Measurements from ENCODE around the gene UBL4B.

The UBL4B gene

DNA sequence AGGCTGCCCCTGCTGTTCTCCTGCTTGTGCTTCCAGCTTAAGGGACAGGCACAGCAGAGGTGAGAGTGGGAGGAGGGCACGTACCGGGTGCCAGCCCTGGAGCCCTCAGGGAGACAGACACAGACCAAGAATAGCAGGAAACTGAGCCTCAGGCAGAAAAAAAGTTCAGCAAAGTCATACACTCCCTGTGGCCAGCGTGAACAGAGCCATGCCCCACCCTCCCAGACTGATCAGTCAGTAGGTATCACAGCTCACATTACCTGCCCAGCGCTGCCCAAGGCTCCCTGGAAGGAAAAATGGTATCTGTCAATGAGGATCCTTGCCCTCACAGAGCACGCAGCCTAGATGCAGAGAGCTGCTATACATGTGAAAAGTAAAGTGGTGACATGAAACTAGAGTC lies 1.3 kb downstream of the UBL4B start:
- no peak for DNase-seq (ENCODE audit: low read depth in 2 of 2)

- DNase-seq (ENCODE audit: low read depth in 2 of 2), result no peak
These were observed 1.9 kb downstream of the UBL4B start for GRCh38 chr1:110114173-110114572.

DNA sequence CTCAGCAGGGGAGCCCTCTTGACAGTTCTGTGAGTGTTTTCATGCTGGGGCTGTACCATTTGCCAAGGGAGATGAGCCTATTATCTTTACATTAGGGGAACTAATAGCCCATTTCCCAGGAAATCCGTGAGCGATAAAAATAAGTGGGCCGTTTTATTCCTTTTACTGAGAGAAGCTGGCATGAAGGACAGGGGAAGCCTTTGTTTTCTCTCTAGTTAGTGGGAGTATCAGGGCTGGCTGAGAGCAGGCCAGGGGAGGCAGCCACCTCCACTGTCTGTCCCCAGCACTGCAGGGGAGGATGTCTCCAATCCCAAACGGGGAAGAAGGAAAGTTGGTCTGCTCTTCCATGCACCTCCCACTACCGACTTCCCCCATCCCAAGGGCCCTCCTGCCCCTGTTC lies 2.5 kb downstream of the UBL4B start:
- DNase-seq (ENCODE audit: low read depth in 2 of 2), result no peak

DNA sequence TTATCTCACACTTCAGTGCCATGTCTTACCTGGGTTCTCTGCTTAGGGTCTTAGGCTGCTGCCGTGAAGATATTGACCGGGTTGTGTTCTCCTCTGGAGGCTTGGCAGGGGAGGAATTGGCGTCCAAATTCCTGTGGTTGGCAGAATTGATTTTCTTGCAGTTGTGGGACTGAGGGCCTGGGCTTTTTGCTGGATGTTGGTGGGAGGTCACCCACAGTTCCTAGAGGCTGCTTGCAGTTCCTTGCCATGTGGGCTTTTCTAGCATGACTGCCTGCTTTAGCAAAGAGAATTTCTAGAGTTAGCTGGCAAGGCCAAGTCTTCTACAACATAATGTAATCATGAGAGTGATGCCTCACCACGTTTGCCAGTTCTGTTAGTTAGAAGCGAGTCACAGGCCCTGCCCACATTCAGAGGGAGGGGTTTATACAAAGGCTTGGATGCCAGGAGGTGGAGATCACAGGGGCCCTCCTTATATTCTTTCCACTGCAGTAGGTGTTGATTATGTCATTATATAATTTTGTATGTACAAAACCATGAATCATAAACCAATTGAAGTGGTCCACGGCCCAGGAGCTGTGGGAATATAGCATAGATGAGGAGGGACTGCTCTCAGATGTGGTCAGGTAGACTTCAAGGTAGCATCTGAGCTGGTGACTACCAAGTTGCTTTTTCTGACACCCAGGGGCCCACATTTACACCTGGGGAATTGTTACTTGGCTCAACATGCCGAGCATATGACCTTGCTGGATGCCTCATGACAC lies 6.6 kb downstream of the UBL4B start:
- DNase-seq (ENCODE audit: low read depth in 2 of 2), result no peak

GRCh38 chr1:110119843-110120242 lies 7.6 kb downstream of the UBL4B start:
- no peak for DNase-seq (ENCODE audit: low read depth in 2 of 2)

GRCh38 chr1:110120960-110121561 lies 8.8 kb downstream of the UBL4B start:
- no peak for DNase-seq (ENCODE audit: low read depth in 2 of 2)

- no peak for DNase-seq (ENCODE audit: low read depth in 2 of 2)
These were observed 11.0 kb downstream of the UBL4B start for GRCh38 chr1:110123224-110123623.

DNA sequence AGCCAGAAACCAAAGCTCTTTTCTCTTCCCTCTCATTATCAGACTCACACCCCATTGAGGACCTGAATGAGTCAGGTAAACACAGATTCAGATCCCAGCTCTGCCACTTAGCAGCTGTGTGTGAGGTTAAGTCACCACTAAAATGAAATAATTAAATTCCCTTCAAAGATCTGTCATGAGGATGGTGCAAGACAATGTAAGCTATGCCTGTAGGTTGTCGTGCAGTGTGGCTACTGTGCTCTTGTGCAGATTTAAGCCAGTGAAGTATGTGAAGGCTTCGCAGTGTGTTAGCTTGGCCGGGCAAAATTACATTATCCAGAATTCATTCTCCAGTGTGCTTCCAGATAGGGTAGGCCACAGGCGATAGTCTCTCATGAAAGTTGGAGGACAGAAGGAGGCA lies 13.6 kb downstream of the UBL4B start:
- no peak for DNase-seq (ENCODE audit: low read depth in 2 of 2)

GRCh38 chr1:110130113-110130591 lies 17.9 kb downstream of the UBL4B start:
- no peak for DNase-seq (ENCODE audit: low read depth in 2 of 2)

- no peak for DNase-seq (ENCODE audit: low read depth in 2 of 2)
These were observed 18.7 kb downstream of the UBL4B start for GRCh38 chr1:110130989-110131388.

DNA sequence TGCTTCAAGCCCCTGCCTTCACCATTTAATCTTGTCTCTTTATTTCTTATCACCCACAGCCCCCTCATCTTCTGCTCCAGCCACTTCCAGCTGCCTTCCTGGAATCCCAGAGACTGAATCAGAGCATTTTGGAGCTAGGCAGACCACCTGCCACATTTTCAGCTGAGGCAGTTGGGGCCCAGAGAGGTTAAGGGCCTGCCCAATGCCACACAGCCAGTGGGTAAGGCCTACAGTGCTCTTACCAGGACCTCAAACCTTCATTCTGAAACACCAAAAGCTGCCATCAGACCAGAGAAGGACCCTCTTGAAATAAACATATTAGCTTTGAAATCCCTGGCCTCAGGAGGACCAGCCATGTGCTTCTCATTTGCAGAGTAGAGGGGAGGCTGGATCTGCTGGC lies 20.4 kb downstream of the UBL4B start:
- no peak for DNase-seq (ENCODE audit: low read depth in 2 of 2)

GRCh38 chr1:110133436-110133835 lies 21.2 kb downstream of the UBL4B start:
- DNase-seq (ENCODE audit: low read depth in 2 of 2), result no peak

DNA sequence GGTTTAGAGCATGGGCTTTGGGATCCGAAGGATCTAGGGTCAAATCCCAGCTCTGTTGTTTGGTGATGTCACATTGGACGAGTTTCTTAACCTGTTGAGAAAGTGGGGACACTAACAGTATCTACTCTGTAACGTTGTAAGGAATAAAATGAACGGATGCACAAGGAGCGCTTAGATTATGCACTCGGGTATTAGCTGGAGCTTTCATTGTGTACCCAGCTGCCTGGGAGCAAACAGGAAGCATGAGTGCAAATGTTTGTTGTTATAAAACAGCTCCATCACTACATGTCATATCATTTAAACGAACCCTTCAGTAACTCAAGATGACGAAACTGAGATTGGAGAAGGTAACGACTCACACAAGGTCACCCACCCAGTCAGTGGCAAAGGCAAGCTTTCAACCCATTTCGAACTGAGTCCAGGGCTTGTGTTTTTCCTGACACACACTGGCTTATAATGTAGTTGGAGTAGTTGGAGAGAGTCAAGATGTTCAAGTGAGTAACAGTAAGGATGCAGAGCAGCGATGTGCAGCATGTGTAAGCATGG lies 21.9 kb downstream of the UBL4B start:
- DNase-seq (ENCODE audit: low read depth in 2 of 2), result no peak

- DNase-seq (ENCODE audit: low read depth in 2 of 2), result no peak
These were observed 23.0 kb downstream of the UBL4B start for GRCh38 chr1:110135246-110135645.

GRCh38 chr1:110135666-110136065 lies 23.4 kb downstream of the UBL4B start:
- DNase-seq (ENCODE audit: low read depth in 2 of 2), result no peak

GRCh38 chr1:110136911-110137310 lies 24.7 kb downstream of the UBL4B start:
- DNase-seq (ENCODE audit: low read depth in 2 of 2), result no peak

- no peak for DNase-seq (ENCODE audit: low read depth in 2 of 2)
These were observed 26.7 kb downstream of the UBL4B start for GRCh38 chr1:110138956-110139355.

DNA sequence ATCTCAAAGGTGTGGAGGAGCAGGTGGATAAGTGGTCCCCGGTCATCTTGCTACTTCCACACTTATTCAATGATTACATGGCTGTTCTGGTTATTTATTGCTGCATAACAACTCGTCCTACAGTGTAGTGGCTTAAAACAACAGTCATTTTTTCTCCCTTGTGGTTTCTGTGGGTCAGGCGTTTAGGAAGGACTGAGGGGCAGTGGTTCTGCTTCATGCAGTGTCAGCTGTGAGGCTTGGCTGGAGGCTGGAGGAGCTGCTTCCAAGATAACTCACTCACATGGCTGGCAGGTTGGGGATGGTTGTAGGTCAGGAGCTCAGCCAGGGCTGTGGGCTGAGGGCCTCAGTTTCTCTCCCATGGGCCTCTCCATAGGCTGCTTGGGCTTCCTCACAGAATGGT lies 32.1 kb downstream of the UBL4B start:
- DNase-seq (ENCODE audit: low read depth in 2 of 2), result no peak

DNA sequence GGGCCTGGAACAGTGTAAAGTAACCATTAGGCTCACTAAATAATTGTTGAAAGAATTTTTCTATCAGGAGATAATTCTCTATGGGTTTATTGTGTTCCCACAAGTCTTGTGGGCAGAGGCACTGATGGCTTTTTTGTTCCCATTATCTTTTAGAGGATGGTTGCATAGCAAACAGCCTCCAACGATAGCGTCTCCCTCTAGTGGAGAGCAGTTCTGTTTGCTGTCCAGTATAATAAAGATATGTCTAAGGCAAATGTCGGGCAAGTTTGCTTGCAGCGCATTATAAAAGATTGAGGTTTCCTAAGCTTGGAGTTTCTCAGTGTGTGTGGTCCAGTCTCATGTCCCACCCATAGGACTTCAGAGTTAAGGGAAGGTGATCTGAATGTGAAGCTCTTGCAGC lies 36.7 kb downstream of the UBL4B start:
- DNase-seq (ENCODE audit: low read depth in 2 of 2), result no peak

DNA sequence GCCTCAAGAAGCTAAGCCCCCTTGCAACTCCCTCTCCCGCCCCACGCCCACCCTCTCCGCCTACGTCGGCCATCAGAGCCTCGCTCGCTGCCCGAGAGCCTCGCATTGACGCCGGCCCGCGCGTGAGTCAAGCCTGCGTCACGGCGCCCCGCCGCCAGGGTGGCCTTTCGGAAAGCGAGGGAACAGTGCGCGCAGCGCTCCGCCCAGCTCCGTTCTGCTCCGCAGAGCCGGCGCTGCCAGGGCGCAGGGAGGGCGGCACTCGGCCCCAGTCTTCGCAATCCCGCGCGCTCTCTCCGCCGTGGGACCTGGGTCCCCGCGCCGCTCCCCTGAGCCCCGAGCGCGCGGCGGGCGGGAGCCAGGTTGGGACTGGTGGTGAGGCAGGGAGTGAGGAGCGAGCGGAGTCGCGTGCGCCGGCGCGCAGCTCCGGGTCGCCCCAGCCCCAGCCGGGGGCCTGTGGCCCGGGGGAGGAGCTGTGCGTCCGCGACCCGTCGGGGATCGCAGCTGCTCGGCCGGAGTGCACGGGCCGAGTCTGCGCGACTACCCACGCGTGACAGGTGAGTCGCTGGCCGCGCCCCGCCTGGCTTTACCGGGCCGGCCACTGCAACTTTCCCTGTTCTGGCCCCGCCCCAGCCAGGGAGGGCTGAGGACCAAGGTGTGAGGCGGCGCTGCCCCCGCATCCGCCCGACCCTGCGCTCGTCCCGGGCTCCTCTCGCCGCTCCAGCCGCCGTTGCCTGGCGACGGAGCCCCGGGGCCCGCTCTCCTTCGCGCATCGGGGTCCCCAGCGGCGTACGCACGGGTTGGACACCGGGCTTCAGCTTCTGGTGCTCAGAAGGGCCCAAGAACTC lies 38.3 kb downstream of the UBL4B start, which contains the start of gene SLC6A17:
Gene SLC6A17 (plus strand): TSS at position 165 of the 845 bp plus-strand sequence. CDS start 16,436 bp downstream, outside the sequence.
- DNase-seq (ENCODE audit: low read depth in 2 of 2), result no peak

DNA sequence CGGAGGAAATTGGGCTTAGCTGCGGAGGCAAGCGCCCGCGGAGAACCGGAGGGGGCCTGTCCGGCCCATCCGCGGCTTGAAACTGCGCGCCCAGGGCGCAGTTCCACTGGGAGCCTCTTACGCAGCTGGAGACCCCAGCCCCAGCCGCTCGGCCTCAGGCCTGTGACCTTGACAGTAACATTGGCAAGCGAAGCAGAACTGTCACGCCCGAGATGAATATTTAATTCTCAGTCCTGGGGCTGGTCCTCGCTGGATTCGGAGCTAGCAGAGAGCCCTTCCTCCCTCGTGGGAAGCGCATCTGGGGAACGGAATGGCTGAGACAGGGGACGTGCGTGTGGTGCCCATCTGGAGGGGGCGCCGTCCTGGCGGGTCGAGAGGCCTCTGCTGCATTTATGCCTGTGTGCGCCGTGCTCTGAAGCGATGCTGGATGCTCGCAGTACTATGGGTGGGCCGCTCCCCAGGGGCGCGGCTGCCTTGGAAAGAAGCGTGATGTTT lies 39.0 kb downstream of the UBL4B start:
- no peak for DNase-seq (ENCODE audit: low read depth in 2 of 2)

All from stimulated activated CD8-positive, alpha-beta memory T cell treated with anti-CD3 and anti-CD28 coated beads, Interleukin-7, amount 100 ng/mL, for 1 hour (primary cell).